ENCODE data around the gene DPPA5. TPM values are rescaled to one million over a fixed set of nuclear protein-coding genes. Genes with fewer than 3 reads are reported as not detected.
A peak's percentile ranks its signal among the peaks of the same experiment; 100 is the strongest.

Gene DPPA5
- total and polyA plus RNA-seq, 4 donors: not detected

DNA sequence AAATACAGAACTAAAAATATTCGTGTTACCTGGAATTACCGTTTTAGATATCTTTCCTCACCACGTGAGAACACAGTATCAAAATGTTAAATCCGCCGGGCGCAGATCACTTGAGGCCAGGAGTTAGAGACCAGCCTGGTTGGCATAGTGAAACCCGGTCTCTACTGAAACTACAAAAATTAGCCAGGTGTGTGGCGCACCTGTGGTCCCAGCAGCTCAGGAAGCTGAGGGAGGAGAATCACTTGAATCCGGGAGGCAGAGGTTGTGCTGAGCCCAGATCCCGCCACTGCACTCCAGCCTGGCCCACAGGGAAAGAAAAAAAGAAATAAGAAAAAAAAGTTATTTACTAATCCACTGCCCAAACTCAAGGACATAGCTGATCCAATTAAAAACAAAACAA, 35.8 kb upstream of the DPPA5 start:
- no peak for DNase-seq
- Histone ChIP-seq H3K9me3 (ENCODE audit: control insufficient read depth in 4 of 4, insufficient read depth in 3 of 4, low read length in 3 of 4) (no peaks in the 10 kb centered on the region), H3K27ac (ENCODE audit: low read depth in 1 of 2, low read length in 1 of 2) (no peak overlapping the region), H3K4me3 (no peak overlapping the region), H3K4me1 (ENCODE audit: control insufficient read depth in 5 of 5, insufficient read depth in 5 of 5, low read length in 5 of 5) (peaks cover 0 to 3% (median 0%) of the 10 kb centered on the region in 5 donors), H3K9ac (ENCODE audit: insufficient read depth in 1 of 2, low read length in 2 of 2) (no peak overlapping the region), H3K27me3 (ENCODE audit: control insufficient read depth in 3 of 3, insufficient read depth in 3 of 3, low read length in 2 of 3) (no peaks in the 10 kb centered on the region), H3K36me3 (ENCODE audit: control insufficient read depth in 4 of 4, insufficient read depth in 4 of 4, low read length in 4 of 4) (no peaks in the 10 kb centered on the region)
- 84 to 90% methylated on average over 10 of the region's 10 CpGs for WGBS, 2 donors
- no peak for ATAC-seq (ENCODE audit: insufficient read depth, low FRiP score)
- TF ChIP-seq, protein P1, sequence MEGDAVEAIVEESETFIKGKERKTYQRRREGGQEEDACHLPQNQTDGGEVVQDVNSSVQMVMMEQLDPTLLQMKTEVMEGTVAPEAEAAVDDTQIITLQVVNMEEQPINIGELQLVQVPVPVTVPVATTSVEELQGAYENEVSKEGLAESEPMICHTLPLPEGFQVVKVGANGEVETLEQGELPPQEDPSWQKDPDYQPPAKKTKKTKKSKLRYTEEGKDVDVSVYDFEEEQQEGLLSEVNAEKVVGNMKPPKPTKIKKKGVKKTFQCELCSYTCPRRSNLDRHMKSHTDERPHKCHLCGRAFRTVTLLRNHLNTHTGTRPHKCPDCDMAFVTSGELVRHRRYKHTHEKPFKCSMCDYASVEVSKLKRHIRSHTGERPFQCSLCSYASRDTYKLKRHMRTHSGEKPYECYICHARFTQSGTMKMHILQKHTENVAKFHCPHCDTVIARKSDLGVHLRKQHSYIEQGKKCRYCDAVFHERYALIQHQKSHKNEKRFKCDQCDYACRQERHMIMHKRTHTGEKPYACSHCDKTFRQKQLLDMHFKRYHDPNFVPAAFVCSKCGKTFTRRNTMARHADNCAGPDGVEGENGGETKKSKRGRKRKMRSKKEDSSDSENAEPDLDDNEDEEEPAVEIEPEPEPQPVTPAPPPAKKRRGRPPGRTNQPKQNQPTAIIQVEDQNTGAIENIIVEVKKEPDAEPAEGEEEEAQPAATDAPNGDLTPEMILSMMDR (IDR thresholded peaks at IDR 0.05; ENCODE audit: control extremely low read depth, extremely low read depth): no peak

DNA sequence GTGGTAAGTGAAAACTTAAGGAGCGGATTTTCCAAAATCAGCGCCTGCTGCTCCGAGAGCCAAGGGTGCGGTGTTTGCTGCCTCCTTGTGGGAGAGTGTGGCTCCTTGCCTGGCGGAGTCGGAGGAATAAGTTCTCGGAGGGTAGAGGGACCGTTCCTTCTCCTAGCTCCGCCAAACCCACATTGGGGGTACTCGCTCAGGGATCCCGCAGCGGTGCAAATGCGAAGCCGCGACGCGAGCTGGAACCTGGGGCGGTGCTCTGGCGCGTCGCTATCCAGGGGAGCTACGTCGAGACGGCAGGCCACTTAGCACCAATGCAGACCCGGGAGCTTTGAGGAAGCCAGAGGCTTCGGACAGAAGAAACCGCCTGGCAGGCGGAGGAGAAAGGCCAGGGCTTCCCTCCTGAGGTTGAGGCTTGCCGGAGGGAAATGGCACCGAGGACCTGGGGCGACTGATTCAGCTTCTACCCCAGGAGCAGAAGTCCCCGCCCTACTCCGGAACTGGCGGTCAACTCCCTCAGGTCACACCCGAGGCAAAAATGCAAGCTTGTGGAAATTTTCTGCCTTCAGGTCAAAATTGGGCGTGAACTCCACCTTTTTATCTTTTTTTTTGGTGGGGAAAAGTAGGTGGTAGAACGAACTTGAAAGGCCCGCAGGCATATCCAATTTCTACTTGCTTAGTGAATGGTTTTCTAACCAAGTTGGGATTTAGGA, 34.9 kb upstream of the DPPA5 start:
- H3K36me3 ChIP-seq (ENCODE audit: control insufficient read depth in 4 of 4, insufficient read depth in 4 of 4, low read length in 4 of 4): no peaks in the 10 kb centered on the region
- TF ChIP-seq, protein P1 (IDR thresholded peaks at IDR 0.05; ENCODE audit: control extremely low read depth, extremely low read depth): no peak
- ATAC-seq (ENCODE audit: insufficient read depth, low FRiP score): peak; percentile 84
- 1% methylated on average over 38 of the region's 38 CpGs for WGBS, 2 donors
- H3K4me3 ChIP-seq: peak overlapping the region; percentile 41
- H3K27me3 ChIP-seq (ENCODE audit: control insufficient read depth in 3 of 3, insufficient read depth in 3 of 3, low read length in 2 of 3): no peaks in the 10 kb centered on the region
- H3K4me1 ChIP-seq (ENCODE audit: control insufficient read depth in 5 of 5, insufficient read depth in 5 of 5, low read length in 5 of 5): peaks cover 0 to 3% (median 0%) of the 10 kb centered on the region in 5 donors
- H3K9me3 ChIP-seq (ENCODE audit: control insufficient read depth in 4 of 4, insufficient read depth in 3 of 4, low read length in 3 of 4): no peaks in the 10 kb centered on the region
- H3K27ac ChIP-seq (ENCODE audit: low read depth in 1 of 2, low read length in 1 of 2): peak overlapping the region in 1 of 2 donors; percentile 23
- DNase-seq: peak; percentile 64 to 76 (median 72)
- peak overlapping the region; percentile 31 to 66 for H3K9ac ChIP-seq (ENCODE audit: insufficient read depth in 1 of 2, low read length in 2 of 2)

DNA sequence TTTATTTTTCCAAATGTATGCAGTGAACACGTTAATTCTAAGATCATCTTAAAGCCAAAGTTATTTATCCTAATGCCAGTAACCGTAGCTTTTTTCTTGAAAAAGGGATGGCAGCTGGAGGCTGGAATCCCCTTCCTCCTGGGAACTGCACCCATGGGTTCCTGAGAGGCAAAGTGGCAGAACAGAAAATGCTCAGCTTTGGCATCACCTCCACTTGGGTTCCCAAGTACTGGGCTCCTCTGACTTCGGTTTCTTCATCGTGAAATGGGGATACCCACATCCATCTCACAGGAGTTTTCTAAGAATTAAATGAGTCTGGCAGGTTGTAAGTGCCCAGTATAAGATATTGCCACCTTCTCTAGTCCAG, 34.3 kb upstream of the DPPA5 start:
- 35 to 52% methylated on average over 4 of the region's 4 CpGs for WGBS, 2 donors
- H3K36me3 ChIP-seq (ENCODE audit: control insufficient read depth in 4 of 4, insufficient read depth in 4 of 4, low read length in 4 of 4): no peaks in the 10 kb centered on the region
- TF ChIP-seq, protein P1 (IDR thresholded peaks at IDR 0.05; ENCODE audit: control extremely low read depth, extremely low read depth): no peak
- H3K4me3 ChIP-seq: peak overlapping the region; percentile 41
- peak overlapping the region in 1 of 2 donors; percentile 66 for H3K9ac ChIP-seq (ENCODE audit: insufficient read depth in 1 of 2, low read length in 2 of 2)
- H3K9me3 ChIP-seq (ENCODE audit: control insufficient read depth in 4 of 4, insufficient read depth in 3 of 4, low read length in 3 of 4): no peaks in the 10 kb centered on the region
- no peak for DNase-seq
- H3K4me1 ChIP-seq (ENCODE audit: control insufficient read depth in 5 of 5, insufficient read depth in 5 of 5, low read length in 5 of 5): peaks cover 0 to 3% (median 0%) of the 10 kb centered on the region in 5 donors
- ATAC-seq (ENCODE audit: insufficient read depth, low FRiP score): no peak
- no peak overlapping the region for H3K27ac ChIP-seq (ENCODE audit: low read depth in 1 of 2, low read length in 1 of 2)
- H3K27me3 ChIP-seq (ENCODE audit: control insufficient read depth in 3 of 3, insufficient read depth in 3 of 3, low read length in 2 of 3): no peaks in the 10 kb centered on the region

Measured in lung (tissue), 12 donors.